H1 (cell line): ENCODE measurements around the gene MAPKAPK2.

ENCODE experiments used
- CHD2 ChIP-seq: IDR thresholded peaks from 2 replicates; pipeline ENCODE4 v1.6.1; 2012; ENCODE audit warnings: low read length, improper control_type of control experiment
- CREB1 ChIP-seq: IDR thresholded peaks from 2 replicates; pipeline ENCODE4 v1.6.1; 2012; ENCODE audit warnings: inconsistent platforms
- POLR2A ChIP-seq, 2 experiments: IDR thresholded peaks; 1 replicate in 1 of 2; 2 replicates in 1 of 2; pipeline ENCODE4 v1.6.1; 2011; ENCODE audit warnings: low read depth in 2 of 2, low read length in 2 of 2, mild to moderate bottlenecking in 2 of 2; ENCODE audit errors: control extremely low read depth in 1 of 2

DNA sequence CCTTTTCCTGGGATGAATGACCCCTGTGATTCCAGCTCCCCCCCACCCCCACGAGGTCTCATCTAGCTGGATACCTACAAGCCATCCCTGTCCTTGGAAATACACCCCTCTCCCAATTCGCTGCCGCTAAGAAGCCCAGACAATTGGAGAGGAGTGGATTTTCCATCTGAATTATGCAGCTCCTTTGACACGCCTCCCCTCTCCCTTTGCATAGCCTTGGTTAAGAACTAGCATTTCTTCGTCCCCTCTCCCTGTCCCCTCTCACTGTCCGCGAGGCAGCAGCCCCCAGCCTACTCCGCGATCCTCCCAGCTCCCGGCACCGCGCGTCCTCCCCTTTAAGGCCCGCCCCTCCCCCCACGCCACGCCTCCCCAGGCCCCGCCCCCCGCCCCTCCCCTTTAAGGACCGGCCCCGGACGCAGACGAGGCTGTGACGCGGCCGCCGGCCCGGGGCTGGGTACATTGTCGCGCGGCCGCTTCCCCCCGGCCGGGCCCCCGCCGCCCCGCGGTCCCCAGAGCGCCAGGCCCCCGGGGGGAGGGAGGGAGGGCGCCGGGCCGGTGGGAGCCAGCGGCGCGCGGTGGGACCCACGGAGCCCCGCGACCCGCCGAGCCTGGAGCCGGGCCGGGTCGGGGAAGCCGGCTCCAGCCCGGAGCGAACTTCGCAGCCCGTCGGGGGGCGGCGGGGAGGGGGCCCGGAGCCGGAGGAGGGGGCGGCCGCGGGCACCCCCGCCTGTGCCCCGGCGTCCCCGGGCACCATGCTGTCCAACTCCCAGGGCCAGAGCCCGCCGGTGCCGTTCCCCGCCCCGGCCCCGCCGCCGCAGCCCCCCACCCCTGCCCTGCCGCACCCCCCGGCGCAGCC, at the start of gene MAPKAPK2:
- TF ChIP-seq POLR2A (IDR thresholded peaks at IDR 0.05; ENCODE audit: control extremely low read depth in 1 of 2, low read depth in 2 of 2, low read length in 2 of 2) (no peak), CHD2 (no peak), CREB1 (no peak)
